Transverse colon (tissue), 4 donors: ENCODE measurements around the gene MLF2. TPM values are rescaled to one million over a fixed set of nuclear protein-coding genes. Genes with fewer than 3 reads are reported as not detected.

Source experiments
- DNase-seq: peaks from one replicate; pipeline ENCODE4 v3.0.0-alpha.2; 2019
- H3K27ac ChIP-seq, 4 donors: fragments of 200-600 bp; sonication (generic); 2 replicates each; pipeline ENCODE4 v1.5.1; 2016 to 2018; ENCODE audit warnings: inconsistent platforms in 4 of 4
- H3K27me3 ChIP-seq: fragments of 200-600 bp; sonication (generic); 2 replicates; pipeline ENCODE4 v1.5.1; 2017; ENCODE audit warnings: inconsistent platforms
- H3K36me3 ChIP-seq, 4 donors: fragments of 200-600 bp; sonication (generic); 2 replicates each; pipeline ENCODE4 v1.5.1; 2017 to 2019; ENCODE audit warnings: inconsistent platforms in 4 of 4
- H3K4me1 ChIP-seq, 4 donors: fragments of 200-600 bp; sonication (generic); 2 replicates each; pipeline ENCODE4 v1.5.1; 2017 to 2020; ENCODE audit warnings: inconsistent platforms in 4 of 4
- H3K4me3 ChIP-seq, 4 donors: fragments of 200-600 bp; sonication (generic); 1 replicate in 1 of 4; 2 replicates in 3 of 4; pipeline versions ENCODE4 v1.5.1 to v1.6.1; 2017 to 2019; ENCODE audit warnings: inconsistent platforms in 4 of 4
- H3K9me3 ChIP-seq, 2 donors: fragments of 200-600 bp; sonication (generic); 2 replicates each; pipeline ENCODE4 v1.5.1; 2017 to 2019; ENCODE audit warnings: inconsistent platforms in 2 of 2
- EP300 ChIP-seq: sonication (generic); formaldehyde crosslinking; IDR thresholded peaks from one replicate; pipeline ENCODE4 v1.6.1; 2017; ENCODE audit warnings: antibody characterized with exemption, low read depth
- POLR2A ChIP-seq: fragments of 450-650 bp; IDR thresholded peaks from one replicate; pipeline ENCODE4 v1.6.1; 2016; ENCODE audit warnings: antibody characterized with exemption, mild to moderate bottlenecking, moderate library complexity
- POLR2AphosphoS5 ChIP-seq, 3 donors: sonication (generic); formaldehyde crosslinking; IDR thresholded peaks; one replicate each; pipeline ENCODE4 v1.6.1; 2016; ENCODE audit warnings: antibody characterized with exemption in 3 of 3
- WGBS, 2 donors: methylation state at CpG; one replicate each; pipeline ENCODE4 v1.1.5; 2018; ENCODE audit warnings: low coverage in 1 of 2; 5-methylcytosine and 5-hydroxymethylcytosine counted together
- in situ Hi-C, 4 donors: fragments of 200-750 bp; cut with MboI; loops; one replicate each; pipeline versions ENCODE4 v1.15.0 to v1.15.1; 2017; ENCODE audit warnings: low sequenced_read_pairs in 3 of 4, low pct_ligation_motif_present in 1 of 4, low pct_unique_long_range_greater_than_20kb in 1 of 4
- intact Hi-C: fragments of 100-400 bp; cut with DNase I; formaldehyde crosslinking; loops from one replicate; pipeline ENCODE4 v1.15.1; 2023; ENCODE audit warnings: low total_unique reads
- total RNA-seq, 4 donors: library from RNA; depleted of rRNA; stranded (reverse); fragments of >200 nt; gene quantifications; one replicate each; pipeline ENCODE4 v1.1.0, GENCODE V29; 2016
- TF ChIP-seq, protein P1 (sequence below), 5 experiments: fragments of 200-600 bp in 3 of 5; fragments of 450-650 bp in 2 of 5; sonication (generic) in 3 of 5; IDR thresholded peaks; 1 replicate in 2 of 5; 2 replicates in 3 of 5; pipeline ENCODE4 v1.5.1; 2016 to 2017; ENCODE audit warnings: antibody characterized with exemption in 5 of 5, inconsistent platforms in 3 of 5, mild to moderate bottlenecking in 2 of 5, moderate library complexity in 1 of 5

MLF2 gene
- total RNA-seq, 4 donors from 2014 or later = 100 to 360 (median 164) TPM

DNA sequence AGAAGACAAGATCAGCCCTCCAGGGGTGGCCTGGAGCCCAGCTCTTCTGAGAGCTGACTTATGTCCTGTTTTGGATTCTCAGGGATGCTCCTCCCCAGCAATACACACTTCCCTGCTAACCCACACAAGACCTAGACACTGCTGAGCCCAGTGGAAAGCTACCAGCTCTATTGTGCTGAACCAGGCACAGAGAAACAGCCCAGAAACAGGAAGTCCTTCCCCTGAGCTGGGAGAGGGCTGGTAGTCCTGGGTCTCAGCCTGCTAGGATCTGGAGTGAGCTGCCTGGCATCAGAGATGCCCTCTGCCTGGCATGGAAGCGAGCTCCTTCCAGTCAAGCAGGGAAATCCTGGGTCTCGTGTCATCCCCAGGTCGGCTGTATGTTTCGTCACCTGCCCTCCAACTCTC is 18.2 kb upstream of the MLF2 start:
- 70 to 91% methylated on average over 3 to 4 of the region's 4 CpGs for WGBS, 2 donors
- Histone ChIP-seq H3K4me3 (no peak overlapping the region), H3K9me3 (no peaks in the 10 kb centered on the region), H3K36me3 (no peaks in the 10 kb centered on the region), H3K4me1 (peaks cover 6 to 79% (median 52%) of the 10 kb centered on the region in 4 donors), H3K27me3 (no peaks in the 10 kb centered on the region), H3K27ac (peak overlapping the region; percentile 14 to 93 (median 58))
- in situ Hi-C loops = no loop called here
- no peak for TF ChIP-seq EP300
- TF ChIP-seq, protein P1, sequence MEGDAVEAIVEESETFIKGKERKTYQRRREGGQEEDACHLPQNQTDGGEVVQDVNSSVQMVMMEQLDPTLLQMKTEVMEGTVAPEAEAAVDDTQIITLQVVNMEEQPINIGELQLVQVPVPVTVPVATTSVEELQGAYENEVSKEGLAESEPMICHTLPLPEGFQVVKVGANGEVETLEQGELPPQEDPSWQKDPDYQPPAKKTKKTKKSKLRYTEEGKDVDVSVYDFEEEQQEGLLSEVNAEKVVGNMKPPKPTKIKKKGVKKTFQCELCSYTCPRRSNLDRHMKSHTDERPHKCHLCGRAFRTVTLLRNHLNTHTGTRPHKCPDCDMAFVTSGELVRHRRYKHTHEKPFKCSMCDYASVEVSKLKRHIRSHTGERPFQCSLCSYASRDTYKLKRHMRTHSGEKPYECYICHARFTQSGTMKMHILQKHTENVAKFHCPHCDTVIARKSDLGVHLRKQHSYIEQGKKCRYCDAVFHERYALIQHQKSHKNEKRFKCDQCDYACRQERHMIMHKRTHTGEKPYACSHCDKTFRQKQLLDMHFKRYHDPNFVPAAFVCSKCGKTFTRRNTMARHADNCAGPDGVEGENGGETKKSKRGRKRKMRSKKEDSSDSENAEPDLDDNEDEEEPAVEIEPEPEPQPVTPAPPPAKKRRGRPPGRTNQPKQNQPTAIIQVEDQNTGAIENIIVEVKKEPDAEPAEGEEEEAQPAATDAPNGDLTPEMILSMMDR (IDR thresholded peaks at IDR 0.05) = no peak
- no peak for TF ChIP-seq POLR2AphosphoS5 (IDR thresholded peaks at IDR 0.05)
- no peak for TF ChIP-seq POLR2A
- no peak for DNase-seq
- intact Hi-C loops = loop anchor here (10.0 kb wide), 1 partner anchor 156 kb away; no protein-coding TSS in a partner anchor

GRCh38 chr12:6770600-6770999 is 17.7 kb upstream of the MLF2 start:
- Histone ChIP-seq H3K27me3 (no peaks in the 10 kb centered on the region), H3K36me3 (no peaks in the 10 kb centered on the region), H3K27ac (peak overlapping the region; percentile 14 to 93 (median 58)), H3K4me3 (no peak overlapping the region), H3K4me1 (peaks cover 6 to 79% (median 55%) of the 10 kb centered on the region in 4 donors), H3K9me3 (no peaks in the 10 kb centered on the region)
- TF ChIP-seq EP300 (no peak), POLR2AphosphoS5 (IDR thresholded peaks at IDR 0.05) (no peak), POLR2A (no peak)
- TF ChIP-seq, protein P1 (IDR thresholded peaks at IDR 0.05) = no peak
- in situ Hi-C loops (no loop called here), intact Hi-C loops (loop anchor here (10.0 kb wide), 1 partner anchor 156 kb away; no protein-coding TSS in a partner anchor)
- WGBS, 2 donors = 84 to 87% methylated on average over 7 to 10 of the region's 10 CpGs
- DNase-seq = no peak

- H3K4me3 ChIP-seq = no peak overlapping the region
- in situ Hi-C loops = no loop called here
- intact Hi-C loops = loop anchor here (10.0 kb wide), 1 partner anchor 155 kb away; no protein-coding TSS in a partner anchor
- no peaks in the 10 kb centered on the region for H3K36me3 ChIP-seq
- no peaks in the 10 kb centered on the region for H3K27me3 ChIP-seq
- 67 to 80% methylated on average over 2 to 12 of the region's 12 CpGs for WGBS, 2 donors
- peaks cover 12 to 79% (median 58%) of the 10 kb centered on the region in 4 donors for H3K4me1 ChIP-seq
- TF ChIP-seq EP300 (no peak), POLR2AphosphoS5 (IDR thresholded peaks at IDR 0.05) (no peak), POLR2A (no peak)
- TF ChIP-seq, protein P1 (IDR thresholded peaks at IDR 0.05) = no peak
- H3K27ac ChIP-seq = peak overlapping the region; percentile 14 to 93 (median 58)
- no peaks in the 10 kb centered on the region for H3K9me3 ChIP-seq
- DNase-seq = no peak
Observed at GRCh38 chr12:6770094-6770493, 17.2 kb upstream of the MLF2 start.

- 29 to 45% methylated on average over 3 to 4 of the region's 4 CpGs for WGBS, 2 donors
- Histone ChIP-seq H3K27me3 (no peaks in the 10 kb centered on the region), H3K9me3 (no peaks in the 10 kb centered on the region), H3K4me1 (peaks cover 16 to 84% (median 62%) of the 10 kb centered on the region in 4 donors), H3K36me3 (no peaks in the 10 kb centered on the region), H3K4me3 (no peak overlapping the region), H3K27ac (peak overlapping the region in 3 of 4 donors; percentile 53 to 93 (median 64))
- TF ChIP-seq, protein P1 (IDR thresholded peaks at IDR 0.05) = no peak
- no peak for TF ChIP-seq POLR2A
- TF ChIP-seq EP300 = no peak
- TF ChIP-seq POLR2AphosphoS5 (IDR thresholded peaks at IDR 0.05) = no peak
- intact Hi-C loops = loop anchor here (10.0 kb wide), 1 partner anchor 155 kb away; no protein-coding TSS in a partner anchor
- in situ Hi-C loops = no loop called here
- no peak for DNase-seq
Observed at GRCh38 chr12:6769666-6770065, 16.7 kb upstream of the MLF2 start.
